GM21528 (cell line): ENCODE results near the gene CHID1.
A peak's percentile ranks its signal among the peaks of the same experiment; 100 is the strongest.

Experiments used
- ATAC-seq: cut with Tn5 transposase; IDR thresholded peaks from one replicate; pipeline ENCODE4 v1.9.1; 2021; ENCODE audit warnings: mild to moderate bottlenecking, moderate library complexity; ENCODE audit not compliant: unreplicated experiment, low FRiP score

The CHID1 gene

GRCh38 chr11:827146-827896, 83.3 kb downstream of the CHID1 start:
- ATAC-seq: peak; percentile 40

GRCh38 chr11:826836-827145, 83.8 kb downstream of the CHID1 start:
- peak; percentile 1 for ATAC-seq

GRCh38 chr11:826227-826621, 84.4 kb downstream of the CHID1 start:
- ATAC-seq: no peak

GRCh38 chr11:825366-826226, 85.0 kb downstream of the CHID1 start:
- no peak for ATAC-seq

GRCh38 chr11:824942-825341, 85.7 kb downstream of the CHID1 start:
- ATAC-seq: no peak

- no peak for ATAC-seq
Measured at GRCh38 chr11:824292-824880, 86.2 kb downstream of the CHID1 start.

GRCh38 chr11:823441-824291, 86.9 kb downstream of the CHID1 start:
- ATAC-seq: no peak

GRCh38 chr11:821512-822371, 88.9 kb downstream of the CHID1 start:
- no peak for ATAC-seq

GRCh38 chr11:820655-821511, 89.7 kb downstream of the CHID1 start:
- ATAC-seq: no peak

- peak; percentile 61 for ATAC-seq
Measured at GRCh38 chr11:819943-820649, 90.5 kb downstream of the CHID1 start.

GRCh38 chr11:819129-819931, 91.3 kb downstream of the CHID1 start:
- peak; percentile 63 for ATAC-seq

- ATAC-seq: no peak
Measured at GRCh38 chr11:818396-819128, 92.0 kb downstream of the CHID1 start, which contains the start of gene PNPLA2. Gene PNPLA2, plus strand, starts transcription at chr11:818914. Its CDS starts 805 bp downstream, at chr11:819719.
